GM12878 (cell line): Measurements from ENCODE around the gene TIGD1. TPM values are rescaled to one million over a fixed set of nuclear protein-coding genes. Genes with fewer than 3 reads are reported as not detected.

Experiments used
- ATAC-seq: fragments of 200-7000 bp; cut with Tn5 transposase; 3 replicates; pipeline ENCODE4 v1.9.1; 2020; ENCODE audit warnings: mild to moderate bottlenecking, moderate library complexity
- BruUV-seq: library from RNA; stranded (reverse); fragments of 400-500 nt; replicated peaks from 2 replicates; lab custom pipeline; 2021; lab: Mats Ljungman, UMichigan
- CTCF ChIA-PET: fragments of 300-600 bp; sonication (Branson Sonifier 250); formaldehyde crosslinking; extraction: SDS; loops from one replicate; lab custom pipeline; 2021; ENCODE audit warnings: inconsistent platforms; lab: Yijun Ruan, JAX
- POLR2A ChIA-PET: fragments of 350-600 bp; formaldehyde crosslinking; extraction: SDS; loops from one replicate; lab custom pipeline; 2021; ENCODE audit warnings: inconsistent platforms; lab: Charles Lee
- RAD21 ChIA-PET: fragments of 300-600 bp; sonication (Branson Sonifier 250); formaldehyde crosslinking; loops from one replicate; lab custom pipeline; 2023; ENCODE audit warnings: antibody characterized with exemption; ENCODE audit not compliant: unreplicated experiment; lab: Charles Lee
- SMC1A ChIA-PET: fragments of 300-600 bp; sonication (Branson Sonifier 250); formaldehyde crosslinking; loops from one replicate; lab custom pipeline; 2023; ENCODE audit not compliant: unreplicated experiment, uncharacterized antibody; lab: Charles Lee
- DNase-seq: peaks from one replicate; pipeline ENCODE4 v3.0.0-alpha.2; 2011; ENCODE audit warnings: low read depth, low spot score
- FAIRE-seq: peaks from 3 replicates; lab custom pipeline; 2011; peaks lifted over from hg19 to GRCh38; lab: Jason Lieb, UNC
- H2AFZ ChIP-seq: 2 replicates; pipeline ENCODE4 v1.6.0; 2011; ENCODE audit warnings: low read depth, low read length, control low read depth; ENCODE audit not compliant: control insufficient read depth
- H3K27ac ChIP-seq: 2 replicates; pipeline ENCODE4 v1.5.1; 2011; ENCODE audit warnings: control low read depth; ENCODE audit not compliant: control insufficient read depth, insufficient read depth
- H3K27me3 ChIP-seq, 2 experiments: replicated peaks in 1 of 2; 2 replicates each; pipeline versions ENCODE4 v1.6.0 to v1.6.1; 2011; ENCODE audit warnings: low read length in 1 of 2; ENCODE audit not compliant: control insufficient read depth in 2 of 2, insufficient read depth in 2 of 2
- H3K36me3 ChIP-seq, 2 experiments: 2 replicates each; pipeline ENCODE4 v1.5.1; 2011; ENCODE audit warnings: low read length in 1 of 2; ENCODE audit not compliant: control insufficient read depth in 2 of 2, insufficient read depth in 2 of 2
- H3K4me1 ChIP-seq: 2 replicates; pipeline ENCODE4 v1.6.1; 2011; ENCODE audit warnings: mild to moderate bottlenecking, low read length, moderate library complexity, mixed read lengths; ENCODE audit not compliant: control insufficient read depth, insufficient read depth
- H3K4me2 ChIP-seq: 2 replicates; pipeline ENCODE4 v1.6.0; 2011; ENCODE audit warnings: control low read depth; ENCODE audit not compliant: control insufficient read depth, insufficient read depth
- H3K4me3 ChIP-seq: fragments of 200-600 bp; sonication (generic); 2 replicates; pipeline ENCODE4 v1.5.1; 2016
- H3K79me2 ChIP-seq: 2 replicates; pipeline ENCODE4 v1.6.0; 2011; ENCODE audit warnings: low read length; ENCODE audit not compliant: control insufficient read depth, insufficient read depth
- H3K9ac ChIP-seq: 2 replicates; pipeline ENCODE4 v1.8.0; 2011; ENCODE audit warnings: low read length, control low read depth, mixed read lengths; ENCODE audit not compliant: control insufficient read depth, insufficient read depth
- H3K9me3 ChIP-seq: replicated peaks from 3 replicates; pipeline ENCODE4 v1.5.1; 2011; ENCODE audit warnings: mild to moderate bottlenecking, low read length; ENCODE audit not compliant: control insufficient read depth, insufficient read depth
- H4K20me1 ChIP-seq: 2 replicates; pipeline ENCODE4 v1.6.0; 2011; ENCODE audit not compliant: control insufficient read depth, insufficient read depth
- ASH2L ChIP-seq: fragments of 300-600, 200-600 bp; sonication (generic); IDR thresholded peaks from 2 replicates; pipeline ENCODE4 v1.6.1; 2017; ENCODE audit warnings: low read depth, mild to moderate bottlenecking, borderline replicate concordance
- BACH1 ChIP-seq: fragments of 450-650 bp; IDR thresholded peaks from 2 replicates; pipeline ENCODE4 v1.6.1; 2017; ENCODE audit warnings: mild to moderate bottlenecking, borderline replicate concordance
- BMI1 ChIP-seq: fragments of 450-650 bp; IDR thresholded peaks from 2 replicates; pipeline ENCODE4 v1.6.1; 2016; ENCODE audit warnings: mild to moderate bottlenecking, moderate library complexity, borderline replicate concordance
- CHD4 ChIP-seq: fragments of 200-600 bp; sonication (generic); IDR thresholded peaks from 2 replicates; pipeline ENCODE4 v1.6.1; 2016; ENCODE audit warnings: mild to moderate bottlenecking
- CUX1 ChIP-seq: IDR thresholded peaks from 2 replicates; pipeline ENCODE4 v1.6.1; 2012; ENCODE audit warnings: improper control_type of control experiment, low read depth, low read length; ENCODE audit not compliant: insufficient replicate concordance
- EP300 ChIP-seq, 2 experiments: fragments of 150-350 bp in 1 of 2; IDR thresholded peaks; 2 replicates each; pipeline ENCODE4 v1.6.1; 2011 to 2012; ENCODE audit warnings: low read depth in 2 of 2, low read length in 2 of 2, borderline replicate concordance in 1 of 2, improper control_type of control experiment in 1 of 2, inconsistent platforms in 1 of 2; ENCODE audit not compliant: control insufficient read depth in 1 of 2
- ETV6 ChIP-seq, 2 experiments: fragments of 450-650 bp in 1 of 2; IDR thresholded peaks in 1 of 2; conservative IDR thresholded peaks in 1 of 2; 2 replicates each; pipeline ENCODE4 v1.6.1; 2014; ENCODE audit warnings: antibody characterized with exemption in 1 of 2, borderline replicate concordance in 1 of 2, low read depth in 1 of 2, mild to moderate bottlenecking in 1 of 2, moderate library complexity in 1 of 2
- FOS ChIP-seq: IDR thresholded peaks from 3 replicates; pipeline ENCODE4 v1.6.1; 2011; ENCODE audit warnings: borderline replicate concordance; ENCODE audit not compliant: insufficient read length; ENCODE audit errors: extremely low read depth
- NFXL1 ChIP-seq: fragments of 450-650 bp; IDR thresholded peaks from 2 replicates; pipeline ENCODE4 v1.6.1; 2017; ENCODE audit warnings: antibody characterized with exemption, mild to moderate bottlenecking, borderline replicate concordance
- PKNOX1 ChIP-seq: fragments of 450-650 bp; IDR thresholded peaks from 2 replicates; pipeline ENCODE4 v1.6.1; 2016; ENCODE audit warnings: mild to moderate bottlenecking
- PML ChIP-seq: IDR thresholded peaks from 2 replicates; pipeline ENCODE4 v1.6.1; 2012; ENCODE audit warnings: low read length, inconsistent platforms
- POLR2A ChIP-seq: IDR thresholded peaks from 2 replicates; pipeline ENCODE4 v1.6.1; 2011; ENCODE audit warnings: low read depth, mild to moderate bottlenecking, low read length
- POLR2AphosphoS2 ChIP-seq: IDR thresholded peaks from 2 replicates; pipeline ENCODE4 v1.6.1; 2011; ENCODE audit warnings: low read depth, mild to moderate bottlenecking, low read length, improper control_type of control experiment, moderate library complexity
- POLR2AphosphoS5 ChIP-seq: IDR thresholded peaks from 2 replicates; pipeline ENCODE4 v1.6.1; 2011; ENCODE audit warnings: mild to moderate bottlenecking, low read length, inconsistent platforms
- SMAD1 ChIP-seq: fragments of 450-650 bp; IDR thresholded peaks from 2 replicates; pipeline ENCODE4 v1.6.1; 2018; ENCODE audit warnings: mild to moderate bottlenecking, low read depth; ENCODE audit not compliant: partially characterized antibody
- SREBF1 ChIP-seq: IDR thresholded peaks from 2 replicates; pipeline ENCODE4 v1.6.1; 2012; ENCODE audit warnings: mild to moderate bottlenecking, low read length
- ZNF274 ChIP-seq: IDR thresholded peaks from one replicate; pipeline ENCODE4 v1.8.0; 2011; ENCODE audit not compliant: insufficient read length, insufficient read depth
- ZNF622 ChIP-seq: fragments of 450-650 bp; IDR thresholded peaks from 2 replicates; pipeline ENCODE4 v1.6.1; 2017; ENCODE audit warnings: mild to moderate bottlenecking, inconsistent platforms
- WGBS: methylation state at CpG from one replicate; pipeline ENCODE4 v1.1.6; 2016; ENCODE audit warnings: low lambda C conversion rate; ENCODE audit not compliant: insufficient replicate concordance, insufficient coverage; ENCODE audit errors: missing lambda C conversion rate; 5-methylcytosine and 5-hydroxymethylcytosine counted together
- in situ Hi-C: fragments of 300-500 bp; cut with MboI; formaldehyde crosslinking; loops from 9 replicates; pipeline ENCODE4 v1.14.3; 2018; ENCODE audit warnings: mixed read lengths
- intact Hi-C: fragments of 100-400 bp; cut with micrococcal nuclease; formaldehyde crosslinking; loops from one replicate; pipeline ENCODE4 v1.14.2; 2022; ENCODE audit not compliant: unreplicated experiment
- polyA plus RNA-seq, 11 experiments: library from polyadenylated mRNA; depleted of rRNA in 4 of 11; unstranded in 6 of 11; stranded (reverse) in 5 of 11; fragments of >200 nt; fragmentation: Nextera tagmentation in 4 of 11; fragmentation: Illumina TruSeq in 1 of 11; extraction: Ambion mirVana in 4 of 11; extraction: Trizol in 1 of 11; gene quantifications; 1 replicate in 1 of 11; 2 replicates in 10 of 11; pipeline versions ENCODE4 v1.2.1 to v1.2.3, GENCODE V29; 2011 to 2016; ENCODE audit warnings: inconsistent platforms in 2 of 11, missing spikeins in 2 of 11, low read depth in 1 of 11
- total RNA-seq, 4 experiments: library from RNA; depleted of rRNA in 3 of 4; stranded (reverse); fragments of >200 nt in 3 of 4; fragmentation: Illumina TruSeq in 1 of 4; extraction: Trizol in 1 of 4; gene quantifications; 2 replicates each; pipeline versions ENCODE4 v1.2.1 to v1.2.3, GENCODE V29; 2013 to 2021
- TF ChIP-seq, protein P1 (sequence below): IDR thresholded peaks from 2 replicates; pipeline ENCODE4 v1.6.1; 2012; ENCODE audit warnings: low read depth, low read length, improper control_type of control experiment

The TIGD1 gene
- total and polyA plus RNA-seq, 10 of the 15 experiments (the other 5 are each of a cell fraction or from before 2014, with no cell fraction given): 1.4 to 8.4 (median 5.6) TPM

- intact Hi-C loops (no loop called here), in situ Hi-C loops (no loop called here)
- no peak for ATAC-seq
- BruUV-seq: no TSS peak
- no peaks in the 10 kb centered on the region for H3K4me1 ChIP-seq
- H3K4me3 ChIP-seq: no peak overlapping the region
- H2AFZ ChIP-seq: no peak overlapping the region
- TF ChIP-seq PKNOX1: no peak
- TF ChIP-seq CHD4: no peak
- TF ChIP-seq POLR2A: no peak
- no peak for TF ChIP-seq SMAD1
- no peak for TF ChIP-seq ZNF622
- no peak for TF ChIP-seq ZNF274
- TF ChIP-seq BMI1: no peak
- no peak for TF ChIP-seq NFXL1
- no peak for TF ChIP-seq CUX1
- no peak for TF ChIP-seq POLR2AphosphoS5
- TF ChIP-seq, protein P1, sequence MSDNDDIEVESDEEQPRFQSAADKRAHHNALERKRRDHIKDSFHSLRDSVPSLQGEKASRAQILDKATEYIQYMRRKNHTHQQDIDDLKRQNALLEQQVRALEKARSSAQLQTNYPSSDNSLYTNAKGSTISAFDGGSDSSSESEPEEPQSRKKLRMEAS: no peak
- TF ChIP-seq POLR2AphosphoS2: no peak
- no peak for TF ChIP-seq SREBF1
- TF ChIP-seq EP300 (IDR thresholded peaks at IDR 0.05; ENCODE audit: borderline replicate concordance in 1 of 2, control insufficient read depth in 1 of 2, low read depth in 2 of 2, low read length in 2 of 2): no peak
- TF ChIP-seq ETV6 (conservative IDR thresholded peaks at IDR 0.05 in 1 of 2, IDR thresholded peaks at IDR 0.05 in 1 of 2; ENCODE audit: borderline replicate concordance in 1 of 2, low read depth in 1 of 2): no peak
- no peak for TF ChIP-seq FOS
- no peak for TF ChIP-seq ASH2L
- TF ChIP-seq PML: no peak
- TF ChIP-seq BACH1: no peak
- 21% methylated on average over 4 of the region's 4 CpGs for WGBS
- H3K4me2 ChIP-seq: no peak overlapping the region
- DNase-seq: no peak
- RAD21 ChIA-PET: no interaction called here
- peaks cover 5 to 9% of the 10 kb centered on the region in 2 experiments for H3K27me3 ChIP-seq
- POLR2A ChIA-PET: no interaction called here
- H3K9me3 ChIP-seq: no peaks in the 10 kb centered on the region
- H3K9ac ChIP-seq: no peak overlapping the region
- no peak overlapping the region for H3K27ac ChIP-seq
- H3K36me3 ChIP-seq: no peaks in the 10 kb centered on the region
- FAIRE-seq: no peak
- CTCF ChIA-PET: no interaction called here
- H4K20me1 ChIP-seq: no peaks in the 10 kb centered on the region
- SMC1A ChIA-PET: interaction anchor here (0.5 kb wide), 1 partner anchor 76 kb away, joined by 4 read pairs; no protein-coding TSS in a partner anchor
- H3K79me2 ChIP-seq: no peaks in the 10 kb centered on the region
Measured at GRCh38 chr2:232506709-232507108, 43.6 kb downstream of the TIGD1 start.
